ENCODE data around the gene PEAK3.
A peak's percentile ranks its signal among the peaks of the same experiment; 100 is the strongest.

PEAK3 gene

DNA sequence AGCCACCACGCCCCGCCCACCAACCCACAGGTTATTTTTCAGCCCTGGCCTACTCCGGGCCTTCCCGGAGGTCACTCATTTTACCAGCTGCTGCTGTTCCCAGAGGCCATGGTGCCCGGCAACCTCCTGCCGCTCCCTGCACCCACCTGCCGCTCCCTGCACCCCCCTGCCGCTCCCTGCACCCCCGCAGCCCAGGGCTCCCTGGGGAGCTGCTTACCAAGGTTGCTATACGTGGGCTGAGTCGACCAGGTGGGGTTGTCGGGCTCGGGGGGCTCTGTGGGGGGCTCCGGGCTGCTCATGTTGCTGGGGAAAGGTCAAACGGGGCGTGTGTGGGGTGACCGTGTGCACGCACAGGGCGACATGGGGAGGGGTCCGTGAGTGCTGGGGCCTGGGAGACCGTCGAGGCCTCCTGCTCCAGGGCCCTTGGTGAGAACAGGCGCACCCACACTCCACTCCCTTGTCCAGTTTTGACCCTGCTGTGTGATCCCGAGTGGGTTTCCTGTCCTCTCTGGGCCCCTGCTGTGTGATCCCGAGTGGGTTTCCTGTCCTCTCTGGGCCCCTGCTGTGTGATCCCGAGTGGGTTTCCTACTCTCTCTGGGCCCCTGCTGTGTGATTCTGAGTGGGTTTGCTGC is 1.2 kb downstream of the PEAK3 start:
- TF ChIP-seq, protein P1, sequence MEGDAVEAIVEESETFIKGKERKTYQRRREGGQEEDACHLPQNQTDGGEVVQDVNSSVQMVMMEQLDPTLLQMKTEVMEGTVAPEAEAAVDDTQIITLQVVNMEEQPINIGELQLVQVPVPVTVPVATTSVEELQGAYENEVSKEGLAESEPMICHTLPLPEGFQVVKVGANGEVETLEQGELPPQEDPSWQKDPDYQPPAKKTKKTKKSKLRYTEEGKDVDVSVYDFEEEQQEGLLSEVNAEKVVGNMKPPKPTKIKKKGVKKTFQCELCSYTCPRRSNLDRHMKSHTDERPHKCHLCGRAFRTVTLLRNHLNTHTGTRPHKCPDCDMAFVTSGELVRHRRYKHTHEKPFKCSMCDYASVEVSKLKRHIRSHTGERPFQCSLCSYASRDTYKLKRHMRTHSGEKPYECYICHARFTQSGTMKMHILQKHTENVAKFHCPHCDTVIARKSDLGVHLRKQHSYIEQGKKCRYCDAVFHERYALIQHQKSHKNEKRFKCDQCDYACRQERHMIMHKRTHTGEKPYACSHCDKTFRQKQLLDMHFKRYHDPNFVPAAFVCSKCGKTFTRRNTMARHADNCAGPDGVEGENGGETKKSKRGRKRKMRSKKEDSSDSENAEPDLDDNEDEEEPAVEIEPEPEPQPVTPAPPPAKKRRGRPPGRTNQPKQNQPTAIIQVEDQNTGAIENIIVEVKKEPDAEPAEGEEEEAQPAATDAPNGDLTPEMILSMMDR (IDR thresholded peaks at IDR 0.05), result no peak
- no peak overlapping the region for H3K4me3 ChIP-seq
- DNase-seq (ENCODE audit: low spot score), result no peak
- no peak overlapping the region for H3K27ac ChIP-seq

DNA sequence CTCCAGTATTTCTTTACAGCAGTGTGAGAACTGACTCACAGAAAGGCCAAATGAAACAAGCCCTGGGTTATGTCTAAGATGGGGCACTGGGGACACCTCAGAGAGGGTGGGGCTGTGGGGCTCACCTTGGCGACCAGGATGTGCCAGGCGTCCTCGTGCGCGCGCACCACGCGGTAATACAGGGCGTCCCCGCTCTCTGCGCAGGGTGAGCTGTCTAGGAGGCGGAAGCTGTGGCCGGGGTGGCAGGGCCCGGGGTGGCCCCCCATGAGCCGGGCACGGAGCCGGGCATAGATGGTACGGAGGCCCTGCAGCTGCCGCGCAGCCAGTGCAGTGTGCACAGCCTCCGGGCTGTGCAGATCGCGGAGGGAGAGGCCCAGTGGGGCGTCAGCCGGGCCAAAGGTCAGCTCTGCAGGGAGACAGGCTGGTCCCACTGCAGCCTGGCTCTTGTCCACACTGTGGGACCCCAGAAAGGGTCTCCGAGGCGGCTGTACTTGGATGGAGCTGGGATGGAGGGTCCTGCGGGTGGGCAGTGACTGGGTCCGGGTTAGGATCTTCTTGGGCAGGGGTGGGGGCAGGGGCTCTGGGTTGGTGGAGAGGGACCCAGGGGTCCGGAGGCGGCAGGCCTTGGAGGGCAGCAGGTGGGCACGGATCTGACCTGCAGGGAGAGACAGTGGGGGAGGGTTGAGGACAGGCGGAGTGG is 3.4 kb downstream of the PEAK3 start:
- Histone ChIP-seq H3K4me3 (no peak overlapping the region), H3K27ac (no peak overlapping the region)
- TF ChIP-seq, protein P1 (IDR thresholded peaks at IDR 0.05), result no peak
- DNase-seq (ENCODE audit: low spot score), result no peak

DNA sequence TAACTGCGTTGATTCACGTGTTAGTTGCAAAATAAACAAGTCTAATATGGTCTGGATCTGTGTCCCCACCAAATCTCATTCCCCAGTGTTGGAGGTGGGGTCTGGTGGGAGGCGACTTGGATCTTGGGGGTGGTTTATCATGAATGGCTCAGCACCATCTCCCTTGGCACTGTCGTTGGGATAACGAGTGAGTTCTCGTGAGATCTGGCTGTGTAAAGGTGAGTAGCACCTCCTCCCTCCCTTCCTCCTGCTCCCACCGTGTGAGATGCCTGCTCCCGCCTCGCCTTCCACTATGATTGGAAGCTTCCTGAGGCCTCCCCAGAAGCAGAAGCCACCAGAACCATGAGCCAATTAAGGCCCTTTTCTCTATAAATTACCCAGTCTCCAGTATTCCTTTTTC is 4.8 kb downstream of the PEAK3 start:
- DNase-seq (ENCODE audit: low spot score), result no peak
- H3K27ac ChIP-seq, result no peak overlapping the region
- no peak overlapping the region for H3K4me3 ChIP-seq
- TF ChIP-seq, protein P1 (IDR thresholded peaks at IDR 0.05), result no peak

GRCh38 chr19:2276429-2276986 is 5.5 kb downstream of the PEAK3 start:
- Histone ChIP-seq H3K4me3 (no peak overlapping the region), H3K27ac (no peak overlapping the region)
- DNase-seq (ENCODE audit: low spot score), result no peak
- TF ChIP-seq, protein P1 (IDR thresholded peaks at IDR 0.05), result no peak

GRCh38 chr19:2275588-2276428 is 6.2 kb downstream of the PEAK3 start:
- TF ChIP-seq, protein P1 (IDR thresholded peaks at IDR 0.05), result no peak
- peak overlapping the region; percentile 37 for H3K4me3 ChIP-seq
- no peak for DNase-seq (ENCODE audit: low spot score)
- peak overlapping the region in 1 of 2 donors; percentile 48 for H3K27ac ChIP-seq

DNA sequence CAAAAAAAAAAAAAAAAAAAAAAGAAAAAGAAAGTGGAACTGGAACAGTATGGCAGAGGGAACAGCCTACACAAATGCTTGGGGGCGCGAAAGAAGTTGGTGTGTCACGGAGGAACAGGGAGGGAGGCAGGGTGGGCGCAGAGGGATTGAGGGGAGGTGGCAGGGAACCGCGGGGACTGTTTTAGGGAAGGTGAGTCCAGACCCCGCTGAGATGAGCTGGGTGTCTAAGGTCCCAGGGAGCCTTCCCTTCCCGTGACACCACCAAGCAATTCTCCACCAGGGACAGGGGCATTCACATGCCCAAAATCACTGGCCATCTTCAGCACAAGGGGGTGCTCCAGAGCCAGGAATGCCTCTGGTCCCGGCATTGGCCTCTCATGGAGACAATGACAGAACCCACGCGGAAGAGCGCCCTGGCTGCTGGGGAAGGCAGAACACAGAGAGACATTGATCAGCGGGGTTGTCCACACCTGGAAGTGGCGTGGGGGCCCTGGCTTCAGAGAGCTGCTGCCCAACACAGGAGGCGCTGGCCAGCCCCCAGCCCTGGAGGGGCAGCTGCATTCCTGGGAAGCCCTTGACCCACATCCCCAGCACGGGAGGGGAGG is 6.9 kb downstream of the PEAK3 start:
- Histone ChIP-seq H3K4me3 (peak overlapping the region; percentile 37), H3K27ac (peak overlapping the region in 1 of 2 donors; percentile 48)
- DNase-seq (ENCODE audit: low spot score), result no peak
- TF ChIP-seq, protein P1 (IDR thresholded peaks at IDR 0.05), result no peak

All from coronary artery (tissue), 2 donors.